Activated CD8-positive, alpha-beta T cell treated with anti-CD3 and anti-CD28 coated beads for 36 hours (primary cell): ENCODE results near the gene MARCHF11. TPM values are rescaled to one million over a fixed set of nuclear protein-coding genes. Genes with fewer than 3 reads are reported as not detected.

Source experiments
- ATAC-seq: fragments of 200-7000 bp; cut with Tn5 transposase; one replicate; pipeline ENCODE4 v1.10.0; 2021; ENCODE audit warnings: mild to moderate bottlenecking, moderate library complexity
- CTCF ChIA-PET: fragments of 350-600 bp; sonication (Branson Sonifier 250); formaldehyde crosslinking; loops from one replicate; lab custom pipeline; 2021; ENCODE audit warnings: antibody characterized with exemption; lab: Charles Lee
- POLR2A ChIA-PET: fragments of 350-600 bp; sonication (Branson Sonifier 250); formaldehyde crosslinking; loops from one replicate; lab custom pipeline; 2021; ENCODE audit warnings: antibody characterized with exemption; lab: Charles Lee
- DNase-seq: peaks from one replicate; pipeline ENCODE4 v3.0.0-alpha.2; 2020
- H3K27ac Mint-ChIP-seq: one replicate; pipeline ENCODE4 v1.8.0; 2021; ENCODE audit warnings: mild to moderate bottlenecking, mixed read lengths
- H3K27me3 Mint-ChIP-seq: one replicate; pipeline ENCODE4 v1.8.0; 2021; ENCODE audit warnings: mixed read lengths
- H3K36me3 Mint-ChIP-seq: one replicate; pipeline ENCODE4 v1.8.0; 2021; ENCODE audit warnings: low read depth, mixed read lengths
- H3K4me1 Mint-ChIP-seq: one replicate; pipeline ENCODE4 v1.8.0; 2021; ENCODE audit warnings: low read depth, mixed read lengths
- H3K4me3 Mint-ChIP-seq: one replicate; pipeline ENCODE4 v1.8.0; 2021; ENCODE audit warnings: mild to moderate bottlenecking, moderate library complexity, mixed read lengths
- H3K9me3 Mint-ChIP-seq: one replicate; pipeline ENCODE4 v1.8.0; 2021; ENCODE audit warnings: mixed read lengths
- intact Hi-C: fragments of 100-400 bp; cut with micrococcal nuclease; formaldehyde crosslinking; loops from one replicate; pipeline ENCODE4 v1.10.0; 2022
- total RNA-seq, 2 experiments: library from RNA; stranded (reverse); gene quantifications; one replicate each; pipeline ENCODE4 v1.2.3, GENCODE V29; 2021
- TF ChIP-seq, protein P1 (sequence below): fragments of 200-600 bp; IDR thresholded peaks from one replicate; pipeline ENCODE4 v1.8.0; 2022; ENCODE audit warnings: antibody characterized with exemption, mild to moderate bottlenecking

Gene MARCHF11
- total RNA-seq, 2 experiments from 2014 or later: not detected

GRCh38 chr5:16135003-16135402 is 44.6 kb downstream of the MARCHF11 start:
- peaks cover 11% of the 10 kb centered on the region for H3K9me3 Mint-ChIP-seq
- ATAC-seq (no peak), DNase-seq (no peak)
- no peaks in the 10 kb centered on the region for H3K36me3 Mint-ChIP-seq
- H3K4me3 Mint-ChIP-seq: no peak overlapping the region
- no peaks in the 10 kb centered on the region for H3K4me1 Mint-ChIP-seq
- TF ChIP-seq, protein P1, sequence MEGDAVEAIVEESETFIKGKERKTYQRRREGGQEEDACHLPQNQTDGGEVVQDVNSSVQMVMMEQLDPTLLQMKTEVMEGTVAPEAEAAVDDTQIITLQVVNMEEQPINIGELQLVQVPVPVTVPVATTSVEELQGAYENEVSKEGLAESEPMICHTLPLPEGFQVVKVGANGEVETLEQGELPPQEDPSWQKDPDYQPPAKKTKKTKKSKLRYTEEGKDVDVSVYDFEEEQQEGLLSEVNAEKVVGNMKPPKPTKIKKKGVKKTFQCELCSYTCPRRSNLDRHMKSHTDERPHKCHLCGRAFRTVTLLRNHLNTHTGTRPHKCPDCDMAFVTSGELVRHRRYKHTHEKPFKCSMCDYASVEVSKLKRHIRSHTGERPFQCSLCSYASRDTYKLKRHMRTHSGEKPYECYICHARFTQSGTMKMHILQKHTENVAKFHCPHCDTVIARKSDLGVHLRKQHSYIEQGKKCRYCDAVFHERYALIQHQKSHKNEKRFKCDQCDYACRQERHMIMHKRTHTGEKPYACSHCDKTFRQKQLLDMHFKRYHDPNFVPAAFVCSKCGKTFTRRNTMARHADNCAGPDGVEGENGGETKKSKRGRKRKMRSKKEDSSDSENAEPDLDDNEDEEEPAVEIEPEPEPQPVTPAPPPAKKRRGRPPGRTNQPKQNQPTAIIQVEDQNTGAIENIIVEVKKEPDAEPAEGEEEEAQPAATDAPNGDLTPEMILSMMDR: no peak
- ChIA-PET POLR2A (no interaction called here), CTCF (no interaction called here)
- H3K27me3 Mint-ChIP-seq: no peaks in the 10 kb centered on the region
- intact Hi-C loops: no loop called here
- no peak overlapping the region for H3K27ac Mint-ChIP-seq

- H3K36me3 Mint-ChIP-seq: no peaks in the 10 kb centered on the region
- H3K4me1 Mint-ChIP-seq: no peaks in the 10 kb centered on the region
- H3K4me3 Mint-ChIP-seq: no peak overlapping the region
- TF ChIP-seq, protein P1: no peak
- peaks cover 11% of the 10 kb centered on the region for H3K9me3 Mint-ChIP-seq
- no peak for ATAC-seq
- CTCF ChIA-PET: no interaction called here
- intact Hi-C loops: no loop called here
- no peaks in the 10 kb centered on the region for H3K27me3 Mint-ChIP-seq
- DNase-seq: no peak
- POLR2A ChIA-PET: no interaction called here
- no peak overlapping the region for H3K27ac Mint-ChIP-seq
Measured at GRCh38 chr5:16134204-16134603, 45.4 kb downstream of the MARCHF11 start.

DNA sequence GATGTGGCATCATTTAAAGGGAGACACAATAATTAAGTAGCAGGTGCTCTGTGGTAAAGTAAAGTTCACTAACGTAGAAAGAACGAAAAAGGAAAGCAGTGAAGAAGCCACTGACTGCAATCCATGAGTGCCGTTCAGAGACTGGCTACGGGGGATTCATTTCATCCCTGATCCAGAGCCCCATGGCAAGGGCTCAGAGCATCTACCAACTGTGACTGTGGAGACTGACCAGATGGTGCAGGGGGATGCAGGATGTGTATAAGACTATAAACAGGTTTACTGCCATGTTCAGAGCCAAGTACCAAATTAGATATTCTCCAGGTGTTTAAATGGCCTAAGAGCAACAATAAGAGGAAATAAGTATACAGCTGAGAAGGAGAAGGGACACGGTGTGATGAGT is 47.7 kb downstream of the MARCHF11 start:
- ATAC-seq: no peak
- H3K27ac Mint-ChIP-seq: no peak overlapping the region
- H3K4me1 Mint-ChIP-seq: no peaks in the 10 kb centered on the region
- no peak for DNase-seq
- H3K4me3 Mint-ChIP-seq: no peak overlapping the region
- H3K9me3 Mint-ChIP-seq: peaks cover 2% of the 10 kb centered on the region
- ChIA-PET POLR2A (interaction anchor here (0.7 kb wide), 1 partner anchor 129 kb away, joined by 3 read pairs; no protein-coding TSS in a partner anchor), CTCF (no interaction called here)
- intact Hi-C loops: no loop called here
- TF ChIP-seq, protein P1: no peak
- no peaks in the 10 kb centered on the region for H3K27me3 Mint-ChIP-seq
- H3K36me3 Mint-ChIP-seq: no peaks in the 10 kb centered on the region

DNA sequence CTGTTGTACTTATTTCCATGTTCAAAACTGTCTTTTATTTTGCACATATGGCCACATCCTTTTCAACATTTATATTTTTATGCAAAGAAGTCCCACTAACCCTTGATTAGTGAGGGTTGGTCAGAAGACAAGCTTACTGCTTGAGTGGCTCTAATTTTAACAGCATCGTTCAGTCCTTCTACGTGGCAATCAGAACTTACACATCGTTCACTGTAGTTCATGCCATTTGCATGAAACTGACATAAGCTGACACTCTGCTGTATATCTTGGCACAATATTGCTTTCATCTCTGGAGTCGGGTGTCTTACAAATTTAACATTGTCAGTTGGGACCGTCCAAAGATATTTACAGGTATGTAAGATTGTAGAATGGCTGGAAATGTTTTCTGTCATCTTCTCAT is 50.6 kb downstream of the MARCHF11 start:
- no peaks in the 10 kb centered on the region for H3K27me3 Mint-ChIP-seq
- no peaks in the 10 kb centered on the region for H3K4me1 Mint-ChIP-seq
- H3K27ac Mint-ChIP-seq: no peak overlapping the region
- no peaks in the 10 kb centered on the region for H3K9me3 Mint-ChIP-seq
- TF ChIP-seq, protein P1: no peak
- ATAC-seq (no peak), DNase-seq (no peak)
- intact Hi-C loops: no loop called here
- no peaks in the 10 kb centered on the region for H3K36me3 Mint-ChIP-seq
- POLR2A ChIA-PET: no interaction called here
- H3K4me3 Mint-ChIP-seq: no peak overlapping the region
- CTCF ChIA-PET: no interaction called here

DNA sequence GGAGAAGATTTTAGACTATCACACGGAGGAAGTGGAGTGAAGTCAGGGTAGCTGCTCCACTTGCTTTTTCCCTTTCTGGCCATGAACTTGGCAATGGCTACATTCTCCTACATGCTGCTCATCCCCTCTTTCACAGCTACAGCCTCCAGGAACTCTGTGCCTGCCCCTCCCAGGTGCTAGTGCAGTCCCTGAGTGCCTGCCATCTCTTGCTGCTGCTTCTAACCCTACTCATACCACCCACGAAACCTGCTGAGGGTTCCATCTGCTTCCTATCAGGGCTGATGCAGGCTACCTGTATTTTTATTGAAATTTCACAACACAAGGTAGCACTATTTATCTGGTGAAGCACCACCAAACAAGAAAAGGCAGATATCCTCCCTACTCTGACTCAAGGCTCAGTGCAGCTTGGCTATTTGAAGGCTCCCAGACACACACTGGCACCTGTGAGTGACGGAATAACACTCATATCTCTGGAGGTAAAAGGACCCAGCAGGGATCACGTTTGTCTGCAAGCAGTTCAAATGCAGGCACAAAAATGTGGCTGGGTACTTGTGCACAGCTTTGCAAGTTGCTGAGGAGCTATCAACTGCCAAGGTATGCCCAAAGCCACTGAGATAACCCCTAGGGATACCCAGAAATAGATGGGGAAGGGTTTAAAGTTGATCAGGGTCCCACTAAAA is 51.6 kb downstream of the MARCHF11 start:
- H3K27me3 Mint-ChIP-seq: no peaks in the 10 kb centered on the region
- intact Hi-C loops: no loop called here
- H3K4me1 Mint-ChIP-seq: no peaks in the 10 kb centered on the region
- H3K4me3 Mint-ChIP-seq: no peak overlapping the region
- ChIA-PET CTCF (no interaction called here), POLR2A (no interaction called here)
- no peak for DNase-seq
- TF ChIP-seq, protein P1: no peak
- ATAC-seq: no peak
- no peaks in the 10 kb centered on the region for H3K36me3 Mint-ChIP-seq
- H3K9me3 Mint-ChIP-seq: no peaks in the 10 kb centered on the region
- no peak overlapping the region for H3K27ac Mint-ChIP-seq
